ENCODE data around the gene PTCD2. TPM values are rescaled to one million over a fixed set of nuclear protein-coding genes. Genes with fewer than 3 reads are reported as not detected.

Gene PTCD2, protein sequence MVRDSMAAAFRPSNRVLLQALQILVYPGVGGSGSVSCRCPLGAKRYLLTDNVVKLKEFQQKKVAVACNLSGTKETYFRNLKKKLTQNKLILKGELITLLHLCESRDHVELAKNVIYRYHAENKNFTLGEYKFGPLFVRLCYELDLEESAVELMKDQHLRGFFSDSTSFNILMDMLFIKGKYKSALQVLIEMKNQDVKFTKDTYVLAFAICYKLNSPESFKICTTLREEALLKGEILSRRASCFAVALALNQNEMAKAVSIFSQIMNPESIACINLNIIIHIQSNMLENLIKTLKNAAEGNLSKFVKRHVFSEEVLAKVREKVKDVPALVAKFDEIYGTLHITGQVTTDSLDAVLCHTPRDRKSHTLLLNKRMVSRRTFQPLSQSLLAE
- total RNA-seq (2014; rRNA removed; shearing (Covaris generic)): 13.4 and 15.6 TPM in 2 replicates
- polyA plus RNA-seq (2015; cell fraction: cytosol; rRNA removed): 15.2 and 16.5 TPM in 2 replicates
- polyA plus RNA-seq (2015; cell fraction: nucleus; rRNA removed): 27.3 and 32.2 TPM in 2 replicates

DNA sequence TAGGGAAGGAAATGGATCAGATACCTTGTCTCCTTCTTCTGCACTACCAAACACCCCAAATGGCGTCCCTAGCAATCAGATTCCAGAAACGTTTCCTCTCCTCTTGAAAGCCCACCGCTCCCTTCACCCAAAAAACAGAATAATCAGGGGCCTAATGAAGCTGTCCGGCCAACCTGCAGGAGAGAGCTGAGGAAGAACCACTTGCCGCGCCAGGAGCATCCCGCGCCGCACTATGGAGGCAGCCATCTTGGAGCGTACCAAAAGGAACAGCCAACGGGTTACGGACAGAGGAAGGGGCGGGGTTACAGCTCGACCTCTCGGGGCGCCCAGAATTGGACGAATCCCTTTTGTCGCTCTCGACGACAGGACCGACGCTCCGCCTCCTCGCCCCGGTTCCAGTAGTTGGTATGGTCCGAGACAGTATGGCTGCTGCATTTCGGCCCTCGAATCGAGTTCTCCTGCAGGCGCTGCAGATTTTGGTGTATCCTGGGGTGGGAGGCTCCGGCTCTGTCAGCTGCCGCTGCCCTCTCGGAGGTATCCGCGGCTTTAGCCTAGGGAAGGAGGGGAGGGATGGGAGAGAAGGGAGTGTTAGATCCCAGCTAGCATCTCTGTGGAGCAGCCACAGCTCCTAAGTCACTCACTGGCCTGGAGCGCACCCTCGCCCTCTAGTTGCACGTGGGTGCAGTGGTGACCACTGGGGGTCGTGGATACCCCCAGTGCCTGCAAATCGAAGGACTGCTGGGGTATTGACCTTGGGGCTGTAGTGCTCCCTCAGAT lies at the start of gene PTCD2, which contains the start of gene MRPS27:
Gene PTCD2, plus strand, starts transcription at position 398 of the 777 bp plus-strand sequence. Its CDS starts 10 bp downstream, at position 408.
Gene MRPS27, minus strand, starts transcription at position 265 of the 777 bp plus-strand sequence. Its CDS starts 19 bp downstream, at position 246.
- peak; percentile 94 for DNase-seq (ENCODE audit: low read depth)

DNA sequence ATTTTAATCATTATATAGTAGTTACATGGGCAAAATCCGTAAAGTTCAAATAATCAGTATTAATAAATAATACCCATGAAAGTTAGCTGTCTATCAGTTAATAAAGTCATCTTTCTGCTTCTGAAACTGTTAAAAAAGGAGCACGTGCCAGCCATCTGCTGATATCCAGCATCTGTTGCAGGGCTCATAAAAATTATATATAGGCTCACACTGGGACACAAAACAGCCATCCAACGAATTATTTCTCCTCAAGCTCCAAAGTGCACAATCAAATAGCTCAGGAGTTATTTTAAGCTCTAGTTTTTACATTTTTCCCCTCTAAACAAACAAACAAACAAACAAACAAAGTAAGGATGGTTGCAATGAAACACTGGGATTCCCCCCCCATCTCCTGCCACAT lies 48.5 kb upstream of the PTCD2 start:
- no peak for DNase-seq (ENCODE audit: low read depth)

DNA sequence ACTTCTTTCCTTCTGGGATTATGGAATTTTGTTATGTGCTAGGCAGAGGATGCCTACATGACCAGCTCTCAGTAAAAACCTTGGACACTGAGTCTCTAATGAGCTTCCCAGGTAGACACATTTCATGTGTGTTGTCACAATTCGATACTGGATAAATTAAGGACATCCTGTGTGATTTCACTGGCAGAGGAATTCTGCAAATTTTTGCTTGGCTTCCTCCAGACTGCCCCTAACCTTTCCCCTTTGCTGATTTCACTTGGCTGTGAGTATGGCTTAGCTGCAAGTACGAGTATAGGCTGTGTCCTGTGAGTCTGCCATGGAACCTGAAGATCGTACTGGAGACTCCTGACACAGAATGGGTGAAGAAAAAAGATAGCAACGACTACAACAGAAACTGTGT lies 47.8 kb upstream of the PTCD2 start:
- no peak for DNase-seq (ENCODE audit: low read depth)

DNA sequence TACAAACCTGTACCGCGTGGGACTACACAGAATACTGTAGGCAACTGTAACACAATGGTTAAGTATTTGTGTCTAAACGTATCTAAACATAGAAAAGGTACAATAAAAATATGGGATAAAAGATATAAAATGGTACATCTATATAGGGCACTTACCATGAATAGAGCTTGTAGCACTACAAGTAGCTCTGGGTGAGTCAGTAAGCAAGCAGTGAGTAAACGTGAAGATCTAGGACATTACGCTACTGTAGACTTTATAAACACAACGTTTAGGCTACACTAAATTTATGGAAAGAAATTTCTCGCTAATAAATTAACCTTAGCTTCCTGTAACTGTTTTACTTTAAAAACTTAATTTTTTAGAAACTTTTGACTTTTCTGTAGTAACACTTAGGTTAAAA lies 46.6 kb upstream of the PTCD2 start:
- no peak for DNase-seq (ENCODE audit: low read depth)

DNA sequence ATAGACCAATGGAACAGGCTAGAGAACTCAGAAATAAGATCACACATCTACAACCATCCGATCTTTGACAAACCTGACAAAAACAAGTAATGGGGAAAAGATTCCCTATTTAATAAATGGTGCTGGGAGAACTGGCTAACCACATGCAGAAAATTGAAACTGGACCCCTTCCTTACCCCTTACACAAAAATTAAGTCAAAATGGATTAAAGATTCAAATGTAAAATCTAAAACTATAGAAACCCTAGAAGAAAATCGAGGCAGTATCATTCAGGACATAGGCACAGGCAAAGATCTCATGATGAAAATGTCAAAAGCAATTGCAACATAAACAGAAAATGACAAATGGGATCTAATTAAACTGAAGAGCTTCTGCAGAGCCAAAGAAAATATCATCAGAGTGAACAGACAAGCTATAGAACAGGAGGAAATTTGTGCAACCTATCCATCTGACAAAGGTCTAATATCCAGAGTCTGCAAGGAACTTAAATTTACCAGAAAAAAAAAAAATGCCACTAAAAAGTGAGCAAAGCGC lies 43.9 kb upstream of the PTCD2 start:
- DNase-seq (ENCODE audit: low read depth): no peak

DNA sequence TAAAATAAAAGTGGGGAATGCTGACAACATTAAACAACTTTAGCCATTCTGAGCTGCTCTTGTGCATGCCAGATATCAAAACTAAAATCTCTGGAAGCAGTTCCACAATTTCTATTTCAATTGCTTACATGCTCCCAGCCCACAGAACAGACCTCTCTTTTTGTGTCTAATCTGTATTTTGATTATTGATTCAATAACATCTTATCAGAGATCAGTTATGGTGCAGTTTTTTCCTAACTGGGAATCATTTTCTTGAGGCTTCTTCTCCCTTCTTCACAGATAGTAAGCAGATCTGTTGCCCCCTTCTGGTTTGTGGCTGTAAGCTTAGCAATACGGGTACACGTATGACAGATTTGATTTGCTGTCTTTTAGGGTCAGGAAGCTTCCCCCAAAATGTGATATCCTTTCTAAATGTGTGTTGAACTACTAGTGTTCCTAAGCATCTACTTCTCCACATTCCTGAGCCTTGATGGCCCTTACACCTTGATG lies 39.5 kb upstream of the PTCD2 start:
- DNase-seq (ENCODE audit: low read depth): peak; percentile 25

DNA sequence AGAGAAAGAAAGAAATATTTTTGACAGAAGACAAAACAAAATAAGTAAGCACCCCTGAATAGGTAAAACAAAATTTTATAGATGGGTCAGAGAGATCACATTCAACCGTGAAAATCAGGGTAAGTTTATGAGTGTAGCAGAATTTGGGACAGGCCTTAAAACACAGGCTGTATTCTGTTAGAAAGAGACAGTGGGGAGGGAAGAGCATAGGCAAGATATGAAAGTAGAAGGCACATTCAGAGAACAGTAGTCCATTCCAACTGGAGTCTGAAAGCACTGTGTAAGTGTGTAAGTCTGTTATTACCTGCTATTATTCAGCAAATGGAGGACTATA lies 38.8 kb upstream of the PTCD2 start:
- DNase-seq (ENCODE audit: low read depth): no peak

DNA sequence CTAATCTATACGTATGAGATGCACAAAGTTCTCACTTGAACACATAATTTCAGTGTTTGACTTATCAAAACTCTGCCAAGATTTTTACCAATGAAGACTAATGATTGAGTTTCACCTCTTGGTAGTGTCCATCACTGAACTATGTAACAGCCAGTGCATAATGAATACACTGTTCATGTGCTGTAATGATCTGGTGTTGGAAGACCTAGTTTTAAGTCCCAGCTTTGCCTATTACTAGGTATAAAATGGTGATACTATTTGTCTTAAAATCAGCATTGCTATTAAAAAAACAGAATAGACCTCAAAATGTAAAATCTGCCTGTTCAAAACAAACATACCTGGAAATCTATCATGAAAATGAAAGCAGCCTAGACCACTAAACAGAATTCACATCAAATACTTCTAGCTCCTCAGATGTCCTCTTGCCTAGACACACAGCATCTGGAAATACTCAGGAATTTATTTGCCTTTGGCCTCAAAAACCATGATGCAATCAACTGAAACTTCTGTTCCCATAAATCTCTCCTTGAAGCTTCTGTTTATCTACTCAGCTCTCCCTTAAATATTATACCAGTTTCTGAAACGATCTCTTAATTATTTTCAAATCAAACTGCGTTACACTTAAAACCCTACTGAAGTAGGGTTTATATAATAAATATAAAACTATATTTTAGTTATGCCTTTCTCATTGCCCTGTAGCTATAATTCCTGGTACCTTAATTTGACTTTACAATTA lies 38.2 kb upstream of the PTCD2 start:
- DNase-seq (ENCODE audit: low read depth): no peak

DNA sequence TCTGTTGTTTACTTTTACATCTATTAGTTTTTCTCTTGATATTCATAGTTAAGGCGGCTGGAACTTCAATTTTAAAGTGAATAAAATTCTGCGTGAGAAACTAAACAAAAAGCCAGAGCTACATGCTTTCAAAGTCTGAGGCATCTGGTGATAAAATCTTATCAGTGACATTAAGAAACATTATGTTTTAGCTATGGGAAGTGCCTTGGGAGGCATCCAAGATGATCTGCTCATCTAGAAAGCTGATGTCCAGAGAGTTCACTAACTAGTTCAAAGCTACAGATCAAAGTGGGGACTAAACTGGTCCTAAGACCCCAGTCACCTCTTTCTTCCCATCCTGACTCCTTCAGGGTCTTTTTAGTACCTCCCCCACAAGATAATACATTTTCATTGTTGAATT lies 37.3 kb upstream of the PTCD2 start:
- no peak for DNase-seq (ENCODE audit: low read depth)

DNA sequence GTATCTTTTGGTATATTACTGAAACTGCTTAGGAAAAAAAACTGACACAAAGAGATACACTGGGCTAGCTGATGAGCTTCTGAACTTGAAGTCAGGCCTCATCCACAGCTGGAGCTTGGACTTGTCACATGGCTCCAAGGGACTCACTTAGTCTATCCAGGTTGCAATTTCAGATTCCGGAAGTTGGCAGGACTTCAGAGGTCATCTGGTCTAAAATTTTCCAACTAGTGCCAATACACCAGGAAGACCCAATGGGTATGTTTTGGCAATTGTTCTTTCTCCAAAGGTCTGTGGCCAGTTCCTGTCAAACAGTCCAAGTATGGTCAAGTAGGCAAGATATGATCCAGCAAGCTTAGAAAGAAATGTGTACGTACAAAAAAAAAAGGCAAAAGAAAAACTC lies 36.8 kb upstream of the PTCD2 start:
- no peak for DNase-seq (ENCODE audit: low read depth)

DNA sequence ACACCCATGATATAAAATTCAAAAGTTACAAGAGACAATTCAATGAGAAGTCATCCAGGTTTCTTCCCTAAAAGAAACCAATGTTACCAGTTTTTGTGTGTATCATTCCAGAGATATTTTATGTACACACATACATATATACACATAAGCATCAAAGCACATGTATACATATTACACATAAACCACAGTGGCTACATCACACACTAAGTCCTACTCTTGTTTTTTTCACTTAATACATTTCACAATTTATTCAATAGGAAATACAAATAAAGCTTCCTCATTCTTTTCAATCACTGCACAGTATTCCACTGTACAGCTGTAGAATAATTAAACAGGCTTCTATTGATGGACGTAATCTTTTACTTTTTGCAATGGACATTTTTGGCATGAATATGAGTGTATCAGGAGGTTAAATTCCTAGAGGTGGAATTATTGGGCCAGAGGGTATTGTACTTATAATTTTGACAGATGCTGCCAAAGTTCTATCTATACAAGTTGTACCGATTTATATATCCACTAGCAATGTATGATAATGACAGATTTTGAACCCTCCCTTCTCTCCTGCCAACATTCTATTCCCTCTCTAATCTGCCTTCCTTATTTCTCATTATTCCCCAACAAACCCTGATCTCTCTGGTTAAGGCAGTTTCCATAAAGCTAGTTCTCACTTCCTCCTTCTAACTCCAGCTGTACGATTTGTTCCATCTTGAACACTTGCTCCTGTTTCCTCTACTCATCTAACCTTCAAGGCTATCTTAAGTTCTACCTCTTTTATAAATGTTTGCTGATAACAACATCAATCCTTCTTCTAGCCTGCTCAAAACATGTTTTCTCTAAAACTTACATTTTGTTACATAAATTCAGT lies 35.4 kb upstream of the PTCD2 start:
- DNase-seq (ENCODE audit: low read depth): no peak

DNA sequence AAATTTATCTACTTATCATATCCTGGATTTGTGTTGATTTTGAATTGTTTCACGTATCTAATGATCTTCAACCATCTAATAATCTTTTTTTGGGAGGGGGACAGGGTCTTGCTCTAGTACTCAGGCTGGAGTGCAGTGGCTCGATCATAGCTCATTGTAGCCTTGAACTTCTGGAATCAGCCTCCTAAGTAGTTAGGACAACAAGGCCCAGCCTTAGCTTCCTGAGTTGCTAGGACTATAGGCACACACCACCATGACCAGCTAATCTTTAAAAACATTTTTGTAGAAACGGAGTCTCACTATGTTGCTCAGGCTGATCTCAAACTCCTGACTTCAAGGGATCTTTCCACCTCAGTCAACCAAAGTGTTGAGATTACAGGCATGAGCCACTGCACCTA lies 34.8 kb upstream of the PTCD2 start:
- DNase-seq (ENCODE audit: low read depth): no peak

DNA sequence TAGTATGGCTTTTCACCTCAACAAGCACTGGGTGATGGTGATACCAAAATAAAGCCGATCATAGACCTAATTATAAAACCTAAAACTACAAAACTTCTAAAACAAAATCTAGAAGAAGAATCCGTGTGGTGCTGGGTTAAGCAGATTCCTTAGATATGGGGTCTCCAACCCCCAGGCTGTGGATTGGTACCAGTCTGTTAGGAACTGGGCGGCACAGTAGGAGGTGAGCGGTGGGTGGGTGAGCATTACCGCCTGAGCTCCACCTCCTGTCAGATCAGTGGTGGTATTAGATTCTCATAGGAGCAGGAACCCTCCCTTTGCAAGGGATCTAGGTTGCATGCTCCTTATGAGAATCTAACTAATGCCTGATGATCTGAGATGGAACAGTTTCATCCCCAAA lies 33.4 kb upstream of the PTCD2 start:
- no peak for DNase-seq (ENCODE audit: low read depth)

DNA sequence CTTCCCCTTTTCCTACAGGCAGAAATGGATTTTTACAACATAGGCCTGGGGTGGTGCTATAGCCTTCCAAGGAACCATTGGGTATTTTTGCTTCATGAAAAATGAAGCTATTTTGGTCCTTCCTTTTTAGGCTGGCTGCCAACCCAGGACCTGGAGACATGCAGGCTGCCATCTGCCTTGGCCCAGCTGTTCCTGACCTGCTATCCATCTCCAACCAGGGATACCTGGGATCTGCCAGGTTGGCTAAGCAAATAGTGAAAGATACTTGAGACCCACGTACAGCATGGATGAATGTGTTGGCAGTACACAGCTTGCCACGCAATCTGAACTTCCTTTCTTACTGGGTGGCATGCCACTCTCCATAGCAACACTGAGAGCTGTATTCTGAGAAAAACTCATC lies 31.2 kb upstream of the PTCD2 start:
- DNase-seq (ENCODE audit: low read depth): no peak

DNA sequence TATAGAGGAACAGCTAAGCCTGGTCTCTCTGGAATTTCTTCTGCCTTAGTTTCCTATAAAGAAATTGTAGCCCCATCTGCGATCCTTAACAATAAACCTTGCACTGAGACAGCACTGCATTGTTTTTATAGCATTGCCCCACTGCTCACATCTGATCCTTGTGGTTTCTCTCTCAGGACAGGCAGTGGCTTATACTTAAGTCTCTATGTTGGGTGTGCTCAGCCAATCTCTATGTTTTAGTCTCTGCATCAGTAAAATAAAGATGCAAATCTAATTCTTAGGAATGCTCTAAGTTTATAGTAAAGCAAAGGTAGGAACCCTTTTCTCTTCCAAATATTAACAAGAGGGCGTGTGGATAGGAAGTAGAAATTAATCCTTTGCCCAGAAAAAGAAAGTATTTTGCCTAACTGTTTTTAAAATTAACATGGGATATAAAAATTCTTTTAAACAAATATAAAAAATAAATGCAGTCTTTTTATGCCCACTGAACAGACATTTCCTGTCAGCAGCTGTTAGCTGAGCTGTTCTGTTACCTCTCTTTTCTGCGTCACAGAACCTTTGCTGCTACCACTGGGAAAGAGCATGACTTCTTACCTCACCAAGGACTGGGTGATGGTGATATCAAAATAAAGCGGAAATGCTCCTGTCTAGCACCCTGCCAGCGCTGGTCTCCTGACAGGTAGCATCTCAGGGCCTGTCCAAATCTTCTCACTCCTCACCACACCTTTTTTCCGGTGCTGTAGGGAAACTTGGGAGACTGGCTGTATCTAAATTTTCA lies 29.6 kb upstream of the PTCD2 start:
- DNase-seq (ENCODE audit: low read depth): no peak

DNA sequence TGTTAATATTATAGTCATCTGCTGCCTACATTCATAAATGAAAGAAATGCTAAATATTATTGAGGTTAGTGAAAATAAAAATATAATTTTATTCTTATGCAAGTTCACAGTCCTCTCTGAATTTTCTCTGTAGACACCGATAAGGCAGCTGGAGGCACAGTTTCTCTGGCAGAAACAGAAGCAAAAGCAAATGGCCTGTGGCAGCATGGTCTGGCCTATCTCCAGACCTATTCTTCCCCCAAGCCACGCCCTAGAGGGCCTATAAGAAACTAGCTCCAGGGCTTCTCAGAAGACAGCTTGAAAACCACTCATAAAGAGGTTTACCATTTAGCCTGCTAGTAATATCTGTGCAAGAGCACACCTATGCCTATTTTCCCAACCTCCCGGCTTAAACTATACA lies 28.6 kb upstream of the PTCD2 start:
- no peak for DNase-seq (ENCODE audit: low read depth)

DNA sequence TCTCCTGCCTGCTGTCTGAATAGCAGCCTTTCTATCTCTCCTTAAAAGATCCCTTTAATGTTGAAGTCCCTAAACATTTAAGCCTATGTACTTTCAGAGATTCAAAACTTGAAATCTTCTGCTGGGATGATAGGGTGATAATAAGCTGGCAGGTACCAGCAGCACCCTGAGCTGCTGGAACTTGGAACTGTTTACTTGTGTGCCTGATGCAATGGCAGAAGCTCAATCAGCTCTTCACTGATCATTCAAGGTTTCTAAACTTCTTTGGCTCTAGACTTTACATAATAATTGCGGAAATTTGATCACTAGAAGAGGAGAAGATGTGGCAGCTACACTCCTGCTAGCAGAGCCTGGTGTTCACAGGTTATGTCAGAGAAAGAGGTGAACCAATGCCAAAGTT lies 27.8 kb upstream of the PTCD2 start:
- no peak for DNase-seq (ENCODE audit: low read depth)

DNA sequence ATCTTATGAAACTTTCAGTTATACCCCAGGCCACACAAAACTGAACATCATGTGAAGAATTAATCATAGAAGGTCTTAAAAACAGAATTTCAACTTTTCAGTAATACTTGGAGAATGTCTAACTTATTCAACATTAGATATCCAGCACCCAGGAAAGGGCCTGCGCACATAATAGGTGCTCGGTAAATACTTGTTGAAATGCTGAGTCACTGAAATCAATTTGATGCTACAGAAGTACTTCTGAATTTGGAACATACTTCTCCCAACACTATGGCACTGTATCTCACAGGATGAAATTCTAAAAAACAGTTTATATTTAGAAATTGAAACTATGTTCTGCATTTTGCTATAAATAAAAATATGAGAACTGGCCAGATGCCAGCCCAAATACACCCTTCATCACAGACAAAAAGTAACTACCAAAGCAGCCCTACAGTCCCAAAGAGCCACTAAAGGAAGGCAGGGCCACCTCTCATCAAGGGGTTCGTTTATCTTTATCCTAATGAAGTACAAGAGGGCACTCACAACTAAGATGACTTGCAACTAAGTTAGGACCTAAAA lies 26.6 kb upstream of the PTCD2 start:
- DNase-seq (ENCODE audit: low read depth): no peak

DNA sequence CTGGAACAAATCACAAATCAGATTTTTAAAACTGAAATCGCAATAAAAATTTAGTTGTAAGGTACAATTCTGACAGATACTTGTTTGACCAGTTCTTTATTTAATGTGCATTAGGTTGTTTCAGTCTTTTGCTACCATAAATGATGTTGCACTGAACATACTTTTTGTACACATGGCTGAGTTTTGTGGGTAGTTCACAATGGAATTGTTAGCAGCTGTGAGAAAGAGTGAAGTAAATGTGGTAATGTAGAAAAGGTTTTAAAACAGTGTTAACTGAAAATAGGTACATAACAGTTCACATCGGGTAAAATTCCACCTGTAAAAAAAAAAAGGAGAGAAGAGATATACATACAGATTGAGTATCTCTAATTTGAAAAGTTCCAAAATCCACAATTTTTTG lies 25.7 kb upstream of the PTCD2 start:
- DNase-seq (ENCODE audit: low read depth): no peak
